Neural crest cell (in vitro differentiated cells): ENCODE measurements around the gene MSH3. TPM values are rescaled to one million over a fixed set of nuclear protein-coding genes. Genes with fewer than 3 reads are reported as not detected.

ENCODE experiments used
- DNase-seq: peaks from one replicate; pipeline ENCODE4 v3.0.0; 2021; ENCODE audit warnings: low read depth, mixed read lengths, low spot score
- H3K27ac Mint-ChIP-seq: one replicate; pipeline ENCODE4 v1.8.0; 2021; ENCODE audit warnings: mild to moderate bottlenecking, mixed read lengths; ENCODE audit not compliant: unreplicated experiment
- H3K27me3 Mint-ChIP-seq: 2 replicates; pipeline ENCODE4 v1.8.0; 2021; ENCODE audit warnings: low read depth, mild to moderate bottlenecking, mixed read lengths
- H3K36me3 Mint-ChIP-seq: 2 replicates; pipeline ENCODE4 v1.8.0; 2021; ENCODE audit warnings: low read depth, mild to moderate bottlenecking, mixed read lengths
- H3K4me1 Mint-ChIP-seq: 2 replicates; pipeline ENCODE4 v1.8.0; 2021; ENCODE audit warnings: mixed read lengths
- H3K4me3 Mint-ChIP-seq: one replicate; pipeline ENCODE4 v1.8.0; 2021; ENCODE audit warnings: mild to moderate bottlenecking, mixed read lengths
- H3K9me3 Mint-ChIP-seq: 2 replicates; pipeline ENCODE4 v1.8.0; 2021; ENCODE audit warnings: mixed read lengths
- total RNA-seq: library from RNA; stranded (reverse); gene quantifications from 2 replicates; pipeline ENCODE4 v1.2.1, GENCODE V29; 2021
- TF ChIP-seq, protein P1 (sequence below): fragments of 200-600 bp; sonication (generic); conservative IDR thresholded peaks from 2 replicates; pipeline ENCODE4 v1.5.0; 2021; ENCODE audit warnings: antibody characterized with exemption, mild to moderate bottlenecking

MSH3 gene
- total RNA-seq, 1 donor from 2014 or later: 17.9 TPM

DNA sequence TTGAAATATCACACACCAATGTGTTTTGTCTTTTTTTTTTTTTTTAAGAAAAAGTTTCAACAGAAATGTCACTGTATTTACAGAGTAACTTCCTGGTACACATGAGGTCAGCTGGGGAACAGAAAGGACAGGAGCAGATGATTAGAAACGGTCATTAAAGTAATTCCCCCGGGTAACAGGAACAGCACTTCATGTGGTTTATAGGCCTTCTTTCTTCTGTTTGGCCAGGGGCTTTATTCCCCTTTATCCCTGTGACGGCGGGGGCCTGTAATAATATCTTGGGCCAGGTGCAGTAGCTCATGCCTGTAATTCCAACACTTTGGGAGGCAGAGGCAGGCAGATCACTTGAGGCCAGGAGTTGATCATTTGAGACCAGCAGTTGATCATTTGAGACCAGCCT, 30.5 kb upstream of the MSH3 start:
- DNase-seq: no peak
- H3K36me3 Mint-ChIP-seq: peaks cover 3% of the 10 kb centered on the region
- H3K9me3 Mint-ChIP-seq: no peaks in the 10 kb centered on the region
- TF ChIP-seq, protein P1, sequence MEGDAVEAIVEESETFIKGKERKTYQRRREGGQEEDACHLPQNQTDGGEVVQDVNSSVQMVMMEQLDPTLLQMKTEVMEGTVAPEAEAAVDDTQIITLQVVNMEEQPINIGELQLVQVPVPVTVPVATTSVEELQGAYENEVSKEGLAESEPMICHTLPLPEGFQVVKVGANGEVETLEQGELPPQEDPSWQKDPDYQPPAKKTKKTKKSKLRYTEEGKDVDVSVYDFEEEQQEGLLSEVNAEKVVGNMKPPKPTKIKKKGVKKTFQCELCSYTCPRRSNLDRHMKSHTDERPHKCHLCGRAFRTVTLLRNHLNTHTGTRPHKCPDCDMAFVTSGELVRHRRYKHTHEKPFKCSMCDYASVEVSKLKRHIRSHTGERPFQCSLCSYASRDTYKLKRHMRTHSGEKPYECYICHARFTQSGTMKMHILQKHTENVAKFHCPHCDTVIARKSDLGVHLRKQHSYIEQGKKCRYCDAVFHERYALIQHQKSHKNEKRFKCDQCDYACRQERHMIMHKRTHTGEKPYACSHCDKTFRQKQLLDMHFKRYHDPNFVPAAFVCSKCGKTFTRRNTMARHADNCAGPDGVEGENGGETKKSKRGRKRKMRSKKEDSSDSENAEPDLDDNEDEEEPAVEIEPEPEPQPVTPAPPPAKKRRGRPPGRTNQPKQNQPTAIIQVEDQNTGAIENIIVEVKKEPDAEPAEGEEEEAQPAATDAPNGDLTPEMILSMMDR: no peak
- no peaks in the 10 kb centered on the region for H3K27me3 Mint-ChIP-seq
- no peaks in the 10 kb centered on the region for H3K4me1 Mint-ChIP-seq
- H3K27ac Mint-ChIP-seq: no peak overlapping the region
- H3K4me3 Mint-ChIP-seq: no peak overlapping the region

DNA sequence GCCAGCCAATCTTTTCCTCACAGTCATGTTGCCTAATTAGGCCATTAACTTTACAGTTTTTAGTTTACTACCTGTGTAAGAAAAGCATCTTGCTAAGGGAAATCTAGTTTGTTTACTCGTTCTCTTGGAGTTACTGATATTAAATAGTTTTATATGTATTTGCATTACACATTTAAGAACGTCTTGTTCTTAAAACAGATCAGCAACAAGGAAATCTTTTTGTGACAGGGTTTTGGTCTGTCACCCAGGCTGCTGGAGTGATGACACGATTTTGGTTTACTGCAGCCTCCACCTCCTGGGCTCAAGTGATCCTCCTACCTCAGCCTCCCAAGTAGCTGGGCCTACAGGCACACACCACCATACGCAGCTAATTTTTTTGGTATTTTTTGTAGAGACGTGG, 29.2 kb upstream of the MSH3 start:
- Mint-ChIP-seq H3K4me1 (no peaks in the 10 kb centered on the region), H3K9me3 (no peaks in the 10 kb centered on the region), H3K4me3 (no peak overlapping the region), H3K36me3 (peaks cover 8% of the 10 kb centered on the region), H3K27ac (no peak overlapping the region), H3K27me3 (no peaks in the 10 kb centered on the region)
- no peak for DNase-seq
- TF ChIP-seq, protein P1: no peak

DNA sequence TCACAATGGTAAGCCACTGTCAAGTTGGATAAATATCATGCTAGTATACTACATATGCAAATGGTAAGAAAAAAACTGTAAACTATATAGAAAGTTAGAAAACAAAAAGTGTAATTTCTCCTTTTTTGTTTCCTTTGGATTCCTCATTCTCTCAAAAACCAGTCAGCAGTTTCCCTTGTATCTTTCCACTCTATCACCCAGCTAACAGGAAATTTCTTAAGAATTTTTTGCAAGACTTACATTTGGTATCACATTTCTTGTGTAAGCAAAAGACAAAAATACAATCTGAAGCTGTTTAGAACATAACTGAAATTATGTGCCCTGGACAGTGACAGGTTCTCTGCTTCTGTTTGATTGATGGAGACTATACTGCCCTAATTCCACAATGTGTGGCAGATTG, 25.2 kb upstream of the MSH3 start:
- Mint-ChIP-seq H3K36me3 (peaks cover 20% of the 10 kb centered on the region), H3K27ac (no peak overlapping the region), H3K4me1 (no peaks in the 10 kb centered on the region), H3K27me3 (no peaks in the 10 kb centered on the region), H3K9me3 (no peaks in the 10 kb centered on the region), H3K4me3 (no peak overlapping the region)
- DNase-seq: no peak
- TF ChIP-seq, protein P1: no peak

DNA sequence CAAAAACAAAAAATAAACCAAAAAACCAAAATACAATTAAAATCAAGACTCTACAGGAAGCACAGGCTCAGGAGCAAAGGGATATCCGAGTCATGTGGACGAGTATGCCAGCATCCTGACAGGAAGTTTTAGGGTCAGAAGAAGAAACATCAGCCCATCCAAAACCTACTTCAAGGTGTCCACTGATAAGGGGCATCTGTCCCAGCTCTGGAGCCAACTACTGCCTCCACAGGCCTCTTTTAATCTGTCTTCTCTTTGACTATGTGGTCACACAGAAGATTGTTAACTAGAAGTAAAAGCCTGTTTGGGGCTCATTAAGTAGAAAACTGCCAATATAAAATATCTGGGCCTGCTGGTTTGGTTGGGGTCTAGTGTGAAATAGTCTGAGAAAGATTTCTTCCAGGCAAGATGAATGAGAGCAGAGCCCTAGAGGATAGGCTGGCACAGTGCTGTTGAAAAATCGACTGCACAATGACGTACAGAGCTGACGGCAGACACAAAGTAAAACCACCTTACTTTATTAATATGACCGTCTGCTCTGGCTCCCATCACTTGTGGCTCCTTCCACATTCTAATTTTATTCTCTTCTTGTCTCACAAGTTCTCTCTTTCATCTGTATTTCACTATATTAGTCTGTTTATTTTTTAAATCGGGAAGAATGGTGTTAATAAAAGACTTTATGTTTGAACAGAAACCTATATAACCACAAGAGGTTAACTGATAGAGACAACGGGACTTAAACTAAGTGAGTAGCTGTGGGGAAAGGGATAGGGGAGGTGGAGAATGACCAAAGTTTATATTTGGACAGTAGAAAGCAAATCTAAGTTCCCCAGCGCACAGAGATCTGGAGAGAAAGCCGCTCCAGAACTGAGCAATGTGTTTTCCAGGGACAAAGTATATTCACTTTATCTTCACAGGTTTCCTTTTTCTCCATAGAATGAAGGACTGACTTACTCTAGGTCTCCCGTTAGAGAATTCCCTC, 22.9 kb upstream of the MSH3 start:
- H3K4me3 Mint-ChIP-seq: no peak overlapping the region
- no peak overlapping the region for H3K27ac Mint-ChIP-seq

DNA sequence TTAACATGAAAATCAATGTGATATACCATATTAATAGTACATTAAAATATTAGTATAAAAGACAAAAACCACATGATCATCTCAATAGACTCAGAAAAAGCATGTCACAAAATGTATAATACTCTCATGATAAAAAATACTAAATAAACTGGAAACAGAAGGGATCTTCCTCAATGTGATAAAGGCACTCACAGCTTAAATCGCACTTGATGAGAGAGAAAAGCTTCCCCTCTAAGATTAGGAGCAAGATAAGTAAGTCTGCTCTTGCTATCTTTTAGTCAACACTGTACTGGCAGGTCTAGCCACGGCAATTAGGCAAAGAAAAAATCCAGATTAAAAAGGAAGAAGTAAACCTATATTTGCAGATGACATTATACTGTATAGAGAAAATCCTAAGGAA, 21.8 kb upstream of the MSH3 start:
- Mint-ChIP-seq H3K4me1 (no peaks in the 10 kb centered on the region), H3K4me3 (no peak overlapping the region), H3K27ac (no peak overlapping the region), H3K36me3 (peaks cover 24% of the 10 kb centered on the region), H3K9me3 (no peaks in the 10 kb centered on the region), H3K27me3 (no peaks in the 10 kb centered on the region)
- TF ChIP-seq, protein P1: no peak
- DNase-seq: no peak

More for the DNA sequence above, 22.9 kb upstream of the MSH3 start:
- TF ChIP-seq, protein P1: no peak
- H3K36me3 Mint-ChIP-seq: peaks cover 22% of the 10 kb centered on the region
- no peaks in the 10 kb centered on the region for H3K4me1 Mint-ChIP-seq
- no peak for DNase-seq
- H3K27me3 Mint-ChIP-seq: no peaks in the 10 kb centered on the region
- no peaks in the 10 kb centered on the region for H3K9me3 Mint-ChIP-seq
